IgD-negative memory B cell (primary cell): ENCODE results near the gene AMDHD1. TPM values are rescaled to one million over a fixed set of nuclear protein-coding genes. Genes with fewer than 3 reads are reported as not detected.
A peak's percentile ranks its signal among the peaks of the same experiment; 100 is the strongest.

Experiments used
- H3K27ac Mint-ChIP-seq, 3 donors: one replicate each; pipeline ENCODE4 v1.8.0; 2020 to 2022; ENCODE audit warnings: mild to moderate bottlenecking in 3 of 3, mixed read lengths in 3 of 3, moderate library complexity in 1 of 3
- H3K27me3 Mint-ChIP-seq: one replicate; pipeline ENCODE4 v1.8.0; 2021; ENCODE audit warnings: mixed read lengths
- H3K36me3 Mint-ChIP-seq: one replicate; pipeline ENCODE4 v1.8.0; 2020; ENCODE audit warnings: mild to moderate bottlenecking, mixed read lengths
- H3K4me1 Mint-ChIP-seq, 3 donors: one replicate each; pipeline ENCODE4 v1.8.0; 2020 to 2022; ENCODE audit warnings: mixed read lengths in 3 of 3, mild to moderate bottlenecking in 1 of 3
- H3K4me3 Mint-ChIP-seq, 4 donors: one replicate each; pipeline ENCODE4 v1.8.0; 2020 to 2022; ENCODE audit warnings: mild to moderate bottlenecking in 4 of 4, mixed read lengths in 4 of 4, moderate library complexity in 3 of 4
- H3K9me3 Mint-ChIP-seq, 3 donors: one replicate each; pipeline ENCODE4 v1.8.0; 2020 to 2021; ENCODE audit warnings: mixed read lengths in 3 of 3, mild to moderate bottlenecking in 1 of 3
- polyA plus RNA-seq: library from polyadenylated mRNA; unstranded; fragments of 300-500 nt; fragmentation: Illumina TruSeq; gene quantifications from one replicate; pipeline ENCODE4 v1.2.3, GENCODE V29; 2021

AMDHD1 gene
- polyA plus RNA-seq, 1 donor from 2014 or later = 2.7 TPM

DNA sequence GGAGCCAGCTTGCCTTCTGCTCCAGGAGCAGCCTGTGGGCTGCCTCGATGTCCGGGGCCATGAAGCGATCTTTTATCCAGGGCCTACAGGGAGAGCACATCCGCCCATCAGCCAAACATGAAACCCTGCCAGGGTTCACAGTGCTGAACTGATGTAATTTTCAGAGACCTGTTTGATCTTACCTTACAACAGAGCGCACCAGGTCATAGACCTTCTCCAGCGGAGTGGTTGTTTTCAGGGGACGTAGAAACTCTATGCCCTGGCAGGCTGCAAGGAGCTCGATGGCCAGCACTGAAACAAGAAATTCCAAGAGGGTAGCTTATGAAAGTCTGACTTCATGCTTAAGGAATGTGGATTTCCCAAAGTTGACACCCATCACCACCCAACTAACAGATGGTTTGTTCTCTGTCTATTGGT, 33.3 kb downstream of the AMDHD1 start:
- Mint-ChIP-seq H3K4me3 (no peak overlapping the region), H3K4me1 (no peaks in the 10 kb centered on the region), H3K27me3 (no peaks in the 10 kb centered on the region), H3K9me3 (no peaks in the 10 kb centered on the region), H3K36me3 (peaks cover 1% of the 10 kb centered on the region), H3K27ac (peak overlapping the region in 1 of 3 donors; percentile 48)

- Mint-ChIP-seq H3K4me3 (no peak overlapping the region), H3K27me3 (no peaks in the 10 kb centered on the region), H3K4me1 (no peaks in the 10 kb centered on the region), H3K27ac (no peak overlapping the region), H3K36me3 (peaks cover 1% of the 10 kb centered on the region), H3K9me3 (no peaks in the 10 kb centered on the region)
These were observed 34.7 kb downstream of the AMDHD1 start for GRCh38 chr12:95977764-95978305.

GRCh38 chr12:95978351-95978750, 35.2 kb downstream of the AMDHD1 start:
- no peaks in the 10 kb centered on the region for H3K4me1 Mint-ChIP-seq
- no peaks in the 10 kb centered on the region for H3K27me3 Mint-ChIP-seq
- H3K27ac Mint-ChIP-seq = no peak overlapping the region
- H3K36me3 Mint-ChIP-seq = peaks cover 1% of the 10 kb centered on the region
- H3K9me3 Mint-ChIP-seq = no peaks in the 10 kb centered on the region
- no peak overlapping the region for H3K4me3 Mint-ChIP-seq

DNA sequence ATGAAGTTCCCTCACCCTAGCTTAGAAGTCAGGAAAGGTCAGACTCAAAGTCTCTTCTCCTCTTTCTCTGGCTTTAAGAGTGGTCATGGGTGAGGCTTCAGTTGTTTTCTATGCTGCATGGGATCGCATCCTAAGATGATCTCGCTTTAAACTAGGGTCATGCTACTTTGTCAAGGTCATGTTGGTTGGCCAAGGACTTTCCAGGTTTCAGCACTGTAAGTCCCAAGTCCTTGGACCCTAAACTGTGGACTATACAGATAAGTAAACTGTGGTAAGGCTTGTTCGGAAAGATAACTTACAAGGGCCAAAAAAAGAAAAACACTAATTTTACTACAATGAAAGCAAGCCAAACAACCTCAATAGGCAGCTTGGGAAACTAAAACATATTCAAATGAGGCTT, 35.6 kb downstream of the AMDHD1 start:
- Mint-ChIP-seq H3K4me1 (no peaks in the 10 kb centered on the region), H3K27me3 (no peaks in the 10 kb centered on the region), H3K27ac (no peak overlapping the region), H3K36me3 (peaks cover 1% of the 10 kb centered on the region), H3K9me3 (no peaks in the 10 kb centered on the region), H3K4me3 (no peak overlapping the region)

DNA sequence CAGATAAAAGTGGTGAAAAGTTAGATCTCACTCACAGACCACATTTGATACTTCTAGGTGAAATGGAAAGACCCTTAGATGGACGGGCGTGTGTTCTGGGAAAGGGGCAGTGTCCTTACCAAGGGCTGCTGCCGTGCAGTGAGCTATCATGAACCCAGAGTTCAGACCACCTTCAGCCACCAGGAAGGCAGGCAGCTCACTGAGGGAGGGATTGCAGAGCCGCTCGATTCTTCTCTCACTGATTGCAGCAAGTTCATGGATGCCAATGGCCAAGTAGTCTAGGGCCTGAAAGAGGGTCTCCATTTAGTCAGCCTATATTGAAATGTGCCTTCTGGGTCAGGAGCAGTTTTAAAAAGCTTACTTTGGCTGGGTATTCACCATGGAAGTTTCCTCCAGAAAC, 37.3 kb downstream of the AMDHD1 start:
- Mint-ChIP-seq H3K36me3 (peaks cover 1% of the 10 kb centered on the region), H3K27me3 (no peaks in the 10 kb centered on the region), H3K4me1 (no peaks in the 10 kb centered on the region), H3K27ac (no peak overlapping the region), H3K4me3 (no peak overlapping the region), H3K9me3 (no peaks in the 10 kb centered on the region)

DNA sequence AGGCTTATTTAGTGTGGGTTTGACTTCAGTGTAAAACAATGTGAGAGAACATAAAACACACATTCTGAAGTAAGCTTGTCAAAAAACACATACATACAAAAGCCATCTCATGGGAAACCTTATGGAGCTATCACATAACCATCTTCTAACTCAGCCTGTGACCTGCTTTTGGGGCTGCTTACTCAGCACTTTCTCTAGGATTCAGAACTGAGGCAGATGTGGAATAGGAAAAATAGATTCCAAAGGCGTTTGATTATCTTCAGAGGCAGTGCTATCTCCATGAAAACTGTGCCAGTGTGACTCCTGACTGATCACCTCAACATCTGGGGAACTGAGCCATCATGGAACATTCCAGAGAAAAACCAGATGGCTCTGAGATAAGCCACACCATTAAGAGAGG, 39.5 kb downstream of the AMDHD1 start:
- H3K36me3 Mint-ChIP-seq = peaks cover 1% of the 10 kb centered on the region
- no peaks in the 10 kb centered on the region for H3K4me1 Mint-ChIP-seq
- no peak overlapping the region for H3K4me3 Mint-ChIP-seq
- H3K9me3 Mint-ChIP-seq = no peaks in the 10 kb centered on the region
- no peak overlapping the region for H3K27ac Mint-ChIP-seq
- H3K27me3 Mint-ChIP-seq = no peaks in the 10 kb centered on the region

GRCh38 chr12:95984682-95985081, 41.6 kb downstream of the AMDHD1 start:
- H3K9me3 Mint-ChIP-seq = no peaks in the 10 kb centered on the region
- no peak overlapping the region for H3K27ac Mint-ChIP-seq
- no peaks in the 10 kb centered on the region for H3K27me3 Mint-ChIP-seq
- H3K4me3 Mint-ChIP-seq = no peak overlapping the region
- H3K4me1 Mint-ChIP-seq = peaks cover 0 to 2% (median 0%) of the 10 kb centered on the region in 3 donors
- H3K36me3 Mint-ChIP-seq = peaks cover 4% of the 10 kb centered on the region

GRCh38 chr12:95986635-95987570, 43.8 kb downstream of the AMDHD1 start:
- Mint-ChIP-seq H3K36me3 (peaks cover 6% of the 10 kb centered on the region), H3K27me3 (no peaks in the 10 kb centered on the region), H3K9me3 (no peaks in the 10 kb centered on the region), H3K4me3 (no peak overlapping the region), H3K4me1 (peaks cover 0 to 2% (median 0%) of the 10 kb centered on the region in 3 donors), H3K27ac (peak overlapping the region in 1 of 3 donors; percentile 62)

GRCh38 chr12:95988506-95989275, 45.6 kb downstream of the AMDHD1 start:
- H3K36me3 Mint-ChIP-seq = peaks cover 8% of the 10 kb centered on the region
- H3K4me3 Mint-ChIP-seq = no peak overlapping the region
- H3K27me3 Mint-ChIP-seq = no peaks in the 10 kb centered on the region
- H3K4me1 Mint-ChIP-seq = peaks cover 0 to 2% (median 0%) of the 10 kb centered on the region in 3 donors
- no peak overlapping the region for H3K27ac Mint-ChIP-seq
- no peaks in the 10 kb centered on the region for H3K9me3 Mint-ChIP-seq

DNA sequence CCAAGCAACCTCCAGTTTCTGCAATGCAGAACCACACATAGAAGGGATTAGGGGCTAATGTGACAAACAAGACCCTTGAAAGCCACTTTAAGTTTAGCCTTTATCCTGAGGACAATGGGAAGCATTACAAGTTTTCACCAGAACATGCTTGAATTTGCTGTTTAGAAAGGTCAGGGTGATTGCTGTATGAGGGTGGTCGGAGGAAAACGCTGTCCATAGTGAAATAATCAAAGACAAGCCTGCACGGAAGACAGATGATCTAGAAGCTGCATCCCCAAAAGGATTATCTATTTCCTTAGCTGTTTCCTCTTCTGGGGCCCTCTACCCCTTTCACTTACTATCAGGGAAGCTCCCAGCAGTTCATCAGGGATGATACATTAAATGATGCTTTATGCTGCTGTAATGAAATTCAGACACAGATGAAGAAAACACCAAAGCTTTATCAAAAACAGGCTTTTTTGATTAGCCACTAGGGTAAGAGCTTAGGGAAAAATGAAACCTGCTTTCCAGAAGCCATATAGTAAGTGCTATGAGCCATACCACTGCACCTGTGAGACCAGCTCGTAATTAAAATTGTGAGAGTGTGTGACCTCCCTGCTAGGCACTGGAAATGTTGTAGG, 46.5 kb downstream of the AMDHD1 start:
- Mint-ChIP-seq H3K27me3 (no peaks in the 10 kb centered on the region), H3K36me3 (peaks cover 8% of the 10 kb centered on the region), H3K27ac (no peak overlapping the region), H3K4me3 (no peak overlapping the region), H3K9me3 (no peaks in the 10 kb centered on the region), H3K4me1 (peaks cover 0 to 2% (median 0%) of the 10 kb centered on the region in 3 donors)

GRCh38 chr12:95990136-95990535, 47.0 kb downstream of the AMDHD1 start:
- Mint-ChIP-seq H3K9me3 (no peaks in the 10 kb centered on the region), H3K27ac (peak overlapping the region in 1 of 3 donors; percentile 75), H3K36me3 (peaks cover 8% of the 10 kb centered on the region), H3K4me3 (no peak overlapping the region), H3K4me1 (peaks cover 0 to 2% (median 0%) of the 10 kb centered on the region in 3 donors), H3K27me3 (no peaks in the 10 kb centered on the region)

GRCh38 chr12:95993907-95994306, 50.8 kb downstream of the AMDHD1 start:
- no peak overlapping the region for H3K27ac Mint-ChIP-seq
- peaks cover 6% of the 10 kb centered on the region for H3K36me3 Mint-ChIP-seq

GRCh38 chr12:95994476-95994875, 51.3 kb downstream of the AMDHD1 start:
- Mint-ChIP-seq H3K4me3 (no peak overlapping the region), H3K4me1 (peaks cover 0 to 11% (median 0%) of the 10 kb centered on the region in 3 donors), H3K36me3 (peaks cover 5% of the 10 kb centered on the region), H3K27me3 (no peaks in the 10 kb centered on the region), H3K27ac (no peak overlapping the region), H3K9me3 (no peaks in the 10 kb centered on the region)

More at GRCh38 chr12:95993907-95994306, 50.8 kb downstream of the AMDHD1 start:
- no peak overlapping the region for H3K4me3 Mint-ChIP-seq
- no peaks in the 10 kb centered on the region for H3K9me3 Mint-ChIP-seq
- H3K27me3 Mint-ChIP-seq = no peaks in the 10 kb centered on the region
- H3K4me1 Mint-ChIP-seq = peaks cover 0 to 10% (median 0%) of the 10 kb centered on the region in 3 donors

- Mint-ChIP-seq H3K27me3 (no peaks in the 10 kb centered on the region), H3K36me3 (peaks cover 5% of the 10 kb centered on the region), H3K4me1 (peaks cover 0 to 11% (median 0%) of the 10 kb centered on the region in 3 donors), H3K27ac (peak overlapping the region in 1 of 3 donors; percentile 39), H3K9me3 (no peaks in the 10 kb centered on the region), H3K4me3 (peak overlapping the region in 1 of 4 donors; percentile 17)
These were observed 52.3 kb downstream of the AMDHD1 start for GRCh38 chr12:95995238-95996031.
